ENCODE data around the gene TANGO6. TPM values are rescaled to one million over a fixed set of nuclear protein-coding genes. Genes with fewer than 3 reads are reported as not detected.

The TANGO6 gene
- total and polyA plus RNA-seq, 10 of the 15 experiments (the other 5 are each of a cell fraction or from before 2014, with no cell fraction given), result 1.1 to 20.6 (median 11.0) TPM

DNA sequence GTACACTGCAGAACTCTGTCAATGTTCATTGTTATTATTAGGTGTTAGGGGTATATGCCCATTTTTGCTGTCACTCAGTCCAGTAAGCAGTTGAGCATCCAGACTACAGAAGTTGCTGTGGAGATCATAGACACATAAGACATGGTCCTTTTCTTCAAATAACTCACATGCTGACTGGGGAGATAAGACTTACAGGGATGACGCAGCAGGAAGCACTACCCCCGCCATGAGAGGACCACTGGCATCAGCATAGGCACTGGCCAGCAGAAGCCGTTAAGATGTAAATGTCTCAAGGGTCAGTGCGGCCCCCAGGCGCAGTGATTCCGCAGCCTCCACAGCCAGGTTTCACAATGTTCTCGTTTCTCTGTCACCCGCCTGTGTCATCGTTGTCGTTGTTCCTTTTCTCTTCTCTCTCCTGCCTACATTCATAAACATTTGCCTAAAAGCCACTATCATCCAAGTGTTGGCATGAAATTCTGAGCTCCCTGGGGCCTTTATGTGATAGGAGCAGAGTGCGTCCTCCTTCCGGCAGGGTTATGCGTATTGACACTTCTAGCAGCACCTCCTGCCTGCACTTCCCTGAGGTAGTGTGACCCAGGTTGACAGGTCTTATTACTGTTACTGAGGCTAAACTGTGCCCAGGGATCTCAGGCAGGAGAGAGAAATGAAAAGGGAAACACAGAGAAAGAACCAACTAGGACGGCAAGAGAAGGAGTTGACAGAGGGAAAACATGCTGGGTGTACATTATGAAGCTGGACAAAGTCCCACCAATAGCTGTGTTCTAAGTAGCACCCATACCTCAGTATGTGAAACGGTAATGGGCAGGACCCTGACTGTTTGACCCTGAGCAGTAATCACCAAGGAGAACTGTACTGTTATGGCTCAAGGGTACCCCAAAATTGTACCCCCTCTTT is 17.9 kb downstream of the TANGO6 start:
- CTCF ChIA-PET, result interaction anchor here (1.5 kb wide), 1 partner anchor 14 kb away, joined by 3 read pairs; no protein-coding TSS in a partner anchor

More for the DNA sequence above, 17.9 kb downstream of the TANGO6 start:
- TF ChIP-seq, protein P1, sequence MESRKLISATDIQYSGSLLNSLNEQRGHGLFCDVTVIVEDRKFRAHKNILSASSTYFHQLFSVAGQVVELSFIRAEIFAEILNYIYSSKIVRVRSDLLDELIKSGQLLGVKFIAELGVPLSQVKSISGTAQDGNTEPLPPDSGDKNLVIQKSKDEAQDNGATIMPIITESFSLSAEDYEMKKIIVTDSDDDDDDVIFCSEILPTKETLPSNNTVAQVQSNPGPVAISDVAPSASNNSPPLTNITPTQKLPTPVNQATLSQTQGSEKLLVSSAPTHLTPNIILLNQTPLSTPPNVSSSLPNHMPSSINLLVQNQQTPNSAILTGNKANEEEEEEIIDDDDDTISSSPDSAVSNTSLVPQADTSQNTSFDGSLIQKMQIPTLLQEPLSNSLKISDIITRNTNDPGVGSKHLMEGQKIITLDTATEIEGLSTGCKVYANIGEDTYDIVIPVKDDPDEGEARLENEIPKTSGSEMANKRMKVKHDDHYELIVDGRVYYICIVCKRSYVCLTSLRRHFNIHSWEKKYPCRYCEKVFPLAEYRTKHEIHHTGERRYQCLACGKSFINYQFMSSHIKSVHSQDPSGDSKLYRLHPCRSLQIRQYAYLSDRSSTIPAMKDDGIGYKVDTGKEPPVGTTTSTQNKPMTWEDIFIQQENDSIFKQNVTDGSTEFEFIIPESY (IDR thresholded peaks at IDR 0.05), result no peak
- no peak for TF ChIP-seq ETV6 (conservative IDR thresholded peaks at IDR 0.05 in 1 of 2, IDR thresholded peaks at IDR 0.05 in 1 of 2; ENCODE audit: borderline replicate concordance in 1 of 2, low read depth in 1 of 2)
- TF ChIP-seq KAT2A (conservative IDR thresholded peaks at IDR 0.05; ENCODE audit: control insufficient read depth, low read depth, low read length), result no peak
- no peak for TF ChIP-seq RELA (IDR thresholded peaks at IDR 0.05; ENCODE audit: borderline replicate concordance, partially characterized antibody)
- no peak for TF ChIP-seq RAD51 (IDR thresholded peaks at IDR 0.05)
- no peak for TF ChIP-seq SREBF1 (IDR thresholded peaks at IDR 0.05; ENCODE audit: low read length)
- no peak for TF ChIP-seq MTA2 (IDR thresholded peaks at IDR 0.05; ENCODE audit: low read depth)
- TF ChIP-seq FOS (IDR thresholded peaks at IDR 0.05; ENCODE audit: borderline replicate concordance, extremely low read depth, insufficient read length), result no peak
- SMC1A ChIA-PET (ENCODE audit: uncharacterized antibody, unreplicated experiment), result interaction anchor here (1.6 kb wide), 1 partner anchor 13 kb away, joined by 5 read pairs; no protein-coding TSS in a partner anchor
- no peak for FAIRE-seq
- H3K79me2 ChIP-seq (ENCODE audit: control insufficient read depth, insufficient read depth, low read length), result no peaks in the 10 kb centered on the region
- peaks cover 3 to 12% of the 10 kb centered on the region in 2 experiments for H3K36me3 ChIP-seq (ENCODE audit: control insufficient read depth in 2 of 2, insufficient read depth in 2 of 2, low read length in 1 of 2)
- WGBS (ENCODE audit: insufficient coverage, insufficient replicate concordance, low lambda C conversion rate, missing lambda C conversion rate), result 89% methylated on average over 15 of the region's 15 CpGs
- H3K27me3 ChIP-seq (replicated peaks in 1 of 2; ENCODE audit: control insufficient read depth in 2 of 2, insufficient read depth in 2 of 2, low read length in 1 of 2), result no peaks in the 10 kb centered on the region
- DNase-seq (ENCODE audit: low read depth, low spot score), result no peak
- BruUV-seq (replicated peaks), result no TSS peak
- RAD21 ChIA-PET (ENCODE audit: unreplicated experiment), result interaction anchor here (1.4 kb wide), 1 partner anchor 27 kb away, joined by 3 read pairs; no protein-coding TSS in a partner anchor
- in situ Hi-C loops (cut with MboI), result no loop called here
- no peak overlapping the region for H2AFZ ChIP-seq (ENCODE audit: control insufficient read depth, low read depth, low read length)
- POLR2A ChIA-PET, result no interaction called here
- peaks cover 12% of the 10 kb centered on the region; the same call in 1 of the 2 replicates for H3K4me1 ChIP-seq (ENCODE audit: control insufficient read depth, insufficient read depth, low read length)
- no peak overlapping the region for H3K27ac ChIP-seq (ENCODE audit: control insufficient read depth, insufficient read depth)
- intact Hi-C loops (cut with micrococcal nuclease; ENCODE audit: unreplicated experiment), result no loop called here
- no peak overlapping the region for H3K9ac ChIP-seq (ENCODE audit: control insufficient read depth, insufficient read depth, low read length)
- H3K4me3 ChIP-seq, result no peak overlapping the region
- H3K9me3 ChIP-seq (replicated peaks; ENCODE audit: control insufficient read depth, insufficient read depth, low read length), result no peaks in the 10 kb centered on the region
- no peak for ATAC-seq
- no peaks in the 10 kb centered on the region for H4K20me1 ChIP-seq (ENCODE audit: control insufficient read depth, insufficient read depth)
- no peak overlapping the region for H3K4me2 ChIP-seq (ENCODE audit: control insufficient read depth, insufficient read depth)
